HCT116 (cell line): ENCODE data around the gene ZNF783. TPM values are rescaled to one million over a fixed set of nuclear protein-coding genes. Genes with fewer than 3 reads are reported as not detected.

ENCODE experiments used
- ATAC-seq: fragments of 200-7000 bp; cut with Tn5 transposase; 2 replicates; pipeline ENCODE4 v1.9.1; 2020; ENCODE audit warnings: mild to moderate bottlenecking, moderate library complexity
- BruUV-seq: library from RNA; stranded (reverse); fragments of 400-500 nt; replicated peaks from 2 replicates; lab custom pipeline; 2021; lab: Mats Ljungman, UMichigan
- CTCF ChIA-PET: fragments of 300-600 bp; sonication (Branson Sonifier 250); formaldehyde crosslinking; loops from one replicate; lab custom pipeline; 2021; ENCODE audit warnings: antibody characterized with exemption; lab: Charles Lee
- POLR2A ChIA-PET: fragments of 300-600, 350-600 bp; sonication (Branson Sonifier 250); formaldehyde crosslinking; loops from one replicate; lab custom pipeline; 2021; ENCODE audit warnings: antibody characterized with exemption; lab: Charles Lee
- RAD21 ChIA-PET, 2 experiments: fragments of 300-600 bp; sonication (Branson Sonifier 250); formaldehyde crosslinking; loops; one replicate each; lab custom pipeline; 2023; ENCODE audit warnings: low total read pairs in 2 of 2; ENCODE audit not compliant: uncharacterized antibody in 2 of 2, unreplicated experiment in 2 of 2, low non-redundant PET in 1 of 2; lab: Charles Lee
- DNase-seq: peaks from one replicate; pipeline ENCODE4 v3.0.0-alpha.2; 2010; ENCODE audit warnings: low read depth, low spot score
- H2AFZ ChIP-seq: fragments of 200-600 bp; shearing (Covaris generic), sonication (generic); 2 replicates; pipeline ENCODE4 v1.6.1; 2017; ENCODE audit warnings: low read depth, mixed run types, mixed read lengths, antibody characterized with exemption, low read length; ENCODE audit not compliant: poor library complexity, severe bottlenecking
- H3K27ac ChIP-seq: 2 replicates; pipeline ENCODE4 v1.5.1; 2012; ENCODE audit warnings: low read depth, low read length
- H3K27me3 ChIP-seq: fragments of 200-600 bp; sonication (generic); 2 replicates; pipeline ENCODE4 v1.6.1; 2016; ENCODE audit warnings: mixed run types, low read length, mixed read lengths; ENCODE audit not compliant: insufficient read depth
- H3K36me3 ChIP-seq, 2 experiments: fragments of 200-500 bp in 1 of 2; fragments of 200-600 bp in 1 of 2; sonication (Bioruptor generic) in 1 of 2; sonication (generic) in 1 of 2; 2 replicates each; pipeline versions ENCODE4 v1.5.1 to v1.6.1; 2014 to 2016; ENCODE audit warnings: low read length in 2 of 2, inconsistent platforms in 1 of 2, mixed read lengths in 1 of 2, mixed run types in 1 of 2; ENCODE audit not compliant: insufficient read depth in 2 of 2, control insufficient read depth in 1 of 2
- H3K4me1 ChIP-seq, 2 experiments: fragments of 200-600 bp in 1 of 2; sonication (generic) in 1 of 2; 2 replicates each; pipeline versions ENCODE4 v1.5.1 to v1.6.1; 2012 to 2017; ENCODE audit warnings: low read length in 2 of 2, inconsistent platforms in 1 of 2, mild to moderate bottlenecking in 1 of 2, mixed read lengths in 1 of 2, mixed run types in 1 of 2, moderate library complexity in 1 of 2; ENCODE audit not compliant: insufficient read depth in 2 of 2, control insufficient read depth in 1 of 2
- H3K4me2 ChIP-seq: fragments of 200-600 bp; sonication (generic); 2 replicates; pipeline ENCODE4 v1.6.1; 2017; ENCODE audit warnings: mixed run types, low read length, mixed read lengths
- H3K4me3 ChIP-seq, 2 experiments: fragments of 200-600 bp in 1 of 2; sonication (generic) in 1 of 2; replicated peaks in 1 of 2; 2 replicates each; pipeline ENCODE4 v1.5.1; 2011 to 2016; ENCODE audit warnings: low read length in 2 of 2, control low read depth in 1 of 2, low read depth in 1 of 2, mild to moderate bottlenecking in 1 of 2, mixed read lengths in 1 of 2, mixed run types in 1 of 2
- H3K79me2 ChIP-seq: fragments of 200-600 bp; sonication (generic); 2 replicates; pipeline ENCODE4 v1.6.1; 2017; ENCODE audit warnings: mild to moderate bottlenecking, mixed run types, low read length, moderate library complexity, mixed read lengths; ENCODE audit not compliant: insufficient read depth
- H3K9ac ChIP-seq: fragments of 200-600 bp; sonication (generic); 2 replicates; pipeline ENCODE4 v1.6.1; 2016; ENCODE audit warnings: low read length, mixed read lengths
- H3K9me2 ChIP-seq: fragments of 200-600 bp; sonication (generic), shearing (Covaris generic); 2 replicates; pipeline ENCODE4 v1.6.1; 2017; ENCODE audit warnings: mixed run types, mild to moderate bottlenecking, moderate library complexity; ENCODE audit not compliant: insufficient read depth
- H3K9me3 ChIP-seq, 2 experiments: fragments of 200-500 bp in 1 of 2; fragments of 200-600 bp in 1 of 2; sonication (Bioruptor generic) in 1 of 2; sonication (generic) in 1 of 2; 2 replicates each; pipeline ENCODE4 v1.6.1; 2014 to 2017; ENCODE audit warnings: low read length in 2 of 2, mixed read lengths in 2 of 2, inconsistent platforms in 1 of 2, low read depth in 1 of 2, mild to moderate bottlenecking in 1 of 2, mixed run types in 1 of 2, moderate library complexity in 1 of 2; ENCODE audit not compliant: control insufficient read depth in 1 of 2, insufficient read depth in 1 of 2
- H4K20me1 ChIP-seq: fragments of 200-600 bp; sonication (generic), shearing (Covaris generic); 2 replicates; pipeline ENCODE4 v1.6.1; 2017; ENCODE audit warnings: mixed run types, mild to moderate bottlenecking, moderate library complexity; ENCODE audit not compliant: insufficient read depth
- ATF3 ChIP-seq: IDR thresholded peaks from 2 replicates; pipeline ENCODE4 v1.6.1; 2012
- CBX3 ChIP-seq: IDR thresholded peaks from 2 replicates; pipeline ENCODE4 v1.6.1; 2012; ENCODE audit warnings: low read depth
- CTCF ChIP-seq, 3 experiments: fragments of 200-600 bp in 1 of 3; sonication (generic) in 1 of 3; IDR thresholded peaks in 2 of 3; conservative IDR thresholded peaks in 1 of 3; 2 replicates each; pipeline ENCODE4 v1.5.1; 2012 to 2017; ENCODE audit warnings: low read depth in 2 of 3, low read length in 2 of 3, antibody characterized with exemption in 1 of 3, borderline replicate concordance in 1 of 3, control low read depth in 1 of 3, mild to moderate bottlenecking in 1 of 3, mixed read lengths in 1 of 3, mixed run types in 1 of 3, moderate library complexity in 1 of 3; ENCODE audit not compliant: insufficient read depth in 1 of 3
- EGR1 ChIP-seq: IDR thresholded peaks from 2 replicates; pipeline ENCODE4 v1.6.1; 2012; ENCODE audit warnings: low read depth
- ELF1 ChIP-seq: IDR thresholded peaks from 2 replicates; pipeline ENCODE4 v1.6.1; 2012; ENCODE audit warnings: low read depth, borderline replicate concordance
- EZH2 ChIP-seq: fragments of 200-600 bp; sonication (generic); IDR thresholded peaks from 2 replicates; pipeline ENCODE4 v1.6.1; 2017; ENCODE audit warnings: antibody characterized with exemption, mixed run types
- FOSL1 ChIP-seq: IDR thresholded peaks from 2 replicates; pipeline ENCODE4 v1.6.1; 2012; ENCODE audit warnings: low read depth
- JUND ChIP-seq: IDR thresholded peaks from 2 replicates; pipeline ENCODE4 v1.6.1; 2012
- MAX ChIP-seq: IDR thresholded peaks from 2 replicates; pipeline ENCODE4 v1.6.1; 2012
- POLR2A ChIP-seq: IDR thresholded peaks from 2 replicates; pipeline ENCODE4 v1.7.0; 2011; ENCODE audit warnings: borderline replicate concordance; ENCODE audit not compliant: insufficient read depth, insufficient read length; ENCODE audit errors: extremely low read depth
- POLR2AphosphoS5 ChIP-seq: IDR thresholded peaks from 2 replicates; pipeline ENCODE4 v1.6.1; 2011; ENCODE audit warnings: mild to moderate bottlenecking, low read depth, low read length, moderate library complexity
- RAD21 ChIP-seq: IDR thresholded peaks from 2 replicates; pipeline ENCODE4 v1.6.1; 2012; ENCODE audit warnings: low read depth, mild to moderate bottlenecking
- SIN3A ChIP-seq: IDR thresholded peaks from 2 replicates; pipeline ENCODE4 v1.6.1; 2012; ENCODE audit warnings: low read depth
- SRF ChIP-seq: IDR thresholded peaks from 2 replicates; pipeline ENCODE4 v1.6.1; 2012; ENCODE audit warnings: low read depth
- TCF7L2 ChIP-seq: IDR thresholded peaks from 2 replicates; pipeline ENCODE4 v1.7.0; 2011; ENCODE audit warnings: borderline replicate concordance, inconsistent platforms; ENCODE audit not compliant: insufficient read depth, insufficient read length; ENCODE audit errors: extremely low read depth
- YY1 ChIP-seq: IDR thresholded peaks from 2 replicates; pipeline ENCODE4 v1.6.1; 2011; ENCODE audit warnings: low read length, low read depth, moderate library complexity, mild to moderate bottlenecking; ENCODE audit not compliant: insufficient replicate concordance; ENCODE audit errors: extremely low read depth
- intact Hi-C: fragments of 100-400 bp; cut with micrococcal nuclease; formaldehyde crosslinking; loops from 2 replicates; pipeline ENCODE4 v1.10.0; 2022
- total RNA-seq: library from RNA; stranded (reverse); gene quantifications from one replicate; pipeline ENCODE4 v1.2.1, GENCODE V29; 2021; ENCODE audit not compliant: unreplicated experiment

The ZNF783 gene
- total RNA-seq, 1 experiment from 2014 or later, result 12.5 TPM

DNA sequence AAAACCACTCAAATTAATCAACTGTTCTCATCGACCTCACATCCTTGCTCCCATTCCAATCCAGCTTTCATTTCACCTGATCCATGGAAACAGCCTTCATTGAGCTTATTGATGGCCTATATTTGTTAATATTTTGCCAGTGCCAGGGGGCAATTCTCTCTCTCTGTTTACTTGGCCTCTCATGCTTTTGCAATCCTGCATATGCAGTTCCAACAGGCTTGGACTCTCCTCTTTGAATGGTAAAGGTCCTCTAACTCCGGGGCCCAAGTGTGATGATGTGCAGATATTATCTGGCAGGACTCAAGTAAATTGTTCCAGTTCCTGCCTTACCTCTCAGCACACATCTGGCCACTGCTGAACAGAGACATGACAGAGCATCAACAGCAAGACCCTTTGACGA, 67.3 kb downstream of the ZNF783 start (continued):
- TF ChIP-seq CTCF (IDR thresholded peaks at IDR 0.05 in 2 of 3, conservative IDR thresholded peaks at IDR 0.05 in 1 of 3; ENCODE audit: borderline replicate concordance in 1 of 3, insufficient read depth in 1 of 3, low read depth in 2 of 3, low read length in 2 of 3), result no peak
- no peak for TF ChIP-seq SIN3A
- TF ChIP-seq POLR2A, result no peak
- TF ChIP-seq ELF1, result no peak
- TF ChIP-seq MAX, result no peak

GRCh38 chr7:149329766-149330334, 67.9 kb downstream of the ZNF783 start:
- intact Hi-C loops, result no loop called here
- H3K36me3 ChIP-seq, result no peaks in the 10 kb centered on the region
- no peaks in the 10 kb centered on the region for H3K79me2 ChIP-seq
- H2AFZ ChIP-seq, result no peak overlapping the region
- CTCF ChIA-PET, result no interaction called here
- TF ChIP-seq CBX3 (no peak), EZH2 (no peak), JUND (no peak), RAD21 (no peak), SRF (no peak), ATF3 (no peak), TCF7L2 (no peak), YY1 (no peak), FOSL1 (no peak), EGR1 (no peak), MAX (no peak), POLR2AphosphoS5 (no peak), POLR2A (no peak)
- H3K9ac ChIP-seq, result no peak overlapping the region
- RAD21 ChIA-PET, result no interaction called here
- H3K27ac ChIP-seq, result no peak overlapping the region
- DNase-seq (no peak), ATAC-seq (no peak)
- H3K4me1 ChIP-seq, result no peaks in the 10 kb centered on the region
- H3K4me3 ChIP-seq, result no peak overlapping the region
- POLR2A ChIA-PET, result no interaction called here
- H3K27me3 ChIP-seq, result no peaks in the 10 kb centered on the region
- BruUV-seq, result no TSS peak
- no peaks in the 10 kb centered on the region for H3K9me3 ChIP-seq
- no peaks in the 10 kb centered on the region for H3K9me2 ChIP-seq
- no peaks in the 10 kb centered on the region for H4K20me1 ChIP-seq
- H3K4me2 ChIP-seq, result no peak overlapping the region
